IPS-18a (cell line): Measurements from ENCODE around the gene SLC28A3.

Experiments
- H3K27ac ChIP-seq: one replicate; pipeline ENCODE4 v1.5.1; 2013; ENCODE audit warnings: low read length
- H3K27me3 ChIP-seq: one replicate; pipeline ENCODE4 v1.6.1; 2013; ENCODE audit warnings: mild to moderate bottlenecking, low read length; ENCODE audit not compliant: control insufficient read depth, insufficient read depth
- H3K36me3 ChIP-seq: one replicate; pipeline ENCODE4 v1.6.1; 2013; ENCODE audit warnings: low read depth, low read length; ENCODE audit not compliant: control insufficient read depth
- H3K4me1 ChIP-seq: one replicate; pipeline ENCODE4 v1.6.1; 2013; ENCODE audit warnings: low read depth, low read length; ENCODE audit not compliant: control insufficient read depth
- H3K4me3 ChIP-seq: one replicate; pipeline ENCODE4 v1.5.1; 2013; ENCODE audit warnings: low read length
- H3K9ac ChIP-seq: one replicate; pipeline ENCODE4 v1.6.1; 2013; ENCODE audit warnings: mild to moderate bottlenecking, low read length, moderate library complexity
- H3K9me3 ChIP-seq: one replicate; pipeline ENCODE4 v1.6.1; 2013; ENCODE audit warnings: low read depth, low read length; ENCODE audit not compliant: control insufficient read depth

SLC28A3 gene

GRCh38 chr9:84266087-84266561 lies 74.4 kb downstream of the SLC28A3 start:
- Histone ChIP-seq H3K4me1 (peaks cover 1% of the 10 kb centered on the region), H3K27me3 (peaks cover 5% of the 10 kb centered on the region), H3K27ac (no peak overlapping the region), H3K4me3 (no peak overlapping the region), H3K9me3 (no peaks in the 10 kb centered on the region), H3K36me3 (no peaks in the 10 kb centered on the region), H3K9ac (no peak overlapping the region)

GRCh38 chr9:84264307-84265029 lies 76.1 kb downstream of the SLC28A3 start:
- H3K36me3 ChIP-seq, result no peaks in the 10 kb centered on the region
- no peaks in the 10 kb centered on the region for H3K9me3 ChIP-seq
- no peak overlapping the region for H3K4me3 ChIP-seq
- no peak overlapping the region for H3K9ac ChIP-seq
- H3K27me3 ChIP-seq, result no peaks in the 10 kb centered on the region
- H3K4me1 ChIP-seq, result no peaks in the 10 kb centered on the region
- H3K27ac ChIP-seq, result no peak overlapping the region

- no peaks in the 10 kb centered on the region for H3K27me3 ChIP-seq
- peaks cover 6% of the 10 kb centered on the region for H3K4me1 ChIP-seq
- no peaks in the 10 kb centered on the region for H3K9me3 ChIP-seq
- H3K27ac ChIP-seq, result no peak overlapping the region
- H3K9ac ChIP-seq, result no peak overlapping the region
- H3K36me3 ChIP-seq, result no peaks in the 10 kb centered on the region
- no peak overlapping the region for H3K4me3 ChIP-seq
These were observed 79.3 kb downstream of the SLC28A3 start for GRCh38 chr9:84261070-84261746.

GRCh38 chr9:84258371-84258770 lies 82.2 kb downstream of the SLC28A3 start:
- H3K4me3 ChIP-seq, result no peak overlapping the region
- no peaks in the 10 kb centered on the region for H3K27me3 ChIP-seq
- H3K9ac ChIP-seq, result no peak overlapping the region
- H3K9me3 ChIP-seq, result no peaks in the 10 kb centered on the region
- no peaks in the 10 kb centered on the region for H3K36me3 ChIP-seq
- peaks cover 6% of the 10 kb centered on the region for H3K4me1 ChIP-seq
- no peak overlapping the region for H3K27ac ChIP-seq

GRCh38 chr9:84255696-84256095 lies 84.9 kb downstream of the SLC28A3 start:
- Histone ChIP-seq H3K36me3 (no peaks in the 10 kb centered on the region), H3K9ac (no peak overlapping the region), H3K9me3 (no peaks in the 10 kb centered on the region), H3K27me3 (no peaks in the 10 kb centered on the region), H3K27ac (no peak overlapping the region), H3K4me3 (no peak overlapping the region), H3K4me1 (peaks cover 6% of the 10 kb centered on the region)

GRCh38 chr9:84254972-84255371 lies 85.6 kb downstream of the SLC28A3 start:
- Histone ChIP-seq H3K36me3 (no peaks in the 10 kb centered on the region), H3K9me3 (no peaks in the 10 kb centered on the region), H3K27me3 (no peaks in the 10 kb centered on the region), H3K4me1 (peaks cover 6% of the 10 kb centered on the region), H3K9ac (no peak overlapping the region), H3K4me3 (no peak overlapping the region), H3K27ac (no peak overlapping the region)

- H3K27ac ChIP-seq, result no peak overlapping the region
- H3K4me3 ChIP-seq, result no peak overlapping the region
- no peaks in the 10 kb centered on the region for H3K27me3 ChIP-seq
- no peaks in the 10 kb centered on the region for H3K9me3 ChIP-seq
- no peak overlapping the region for H3K9ac ChIP-seq
- no peaks in the 10 kb centered on the region for H3K4me1 ChIP-seq
- H3K36me3 ChIP-seq, result no peaks in the 10 kb centered on the region
These were observed 88.6 kb downstream of the SLC28A3 start for GRCh38 chr9:84251921-84252320.

- H3K27ac ChIP-seq, result no peak overlapping the region
- H3K4me1 ChIP-seq, result no peaks in the 10 kb centered on the region
- H3K4me3 ChIP-seq, result no peak overlapping the region
- H3K36me3 ChIP-seq, result no peaks in the 10 kb centered on the region
- H3K27me3 ChIP-seq, result no peaks in the 10 kb centered on the region
- H3K9ac ChIP-seq, result no peak overlapping the region
- H3K9me3 ChIP-seq, result no peaks in the 10 kb centered on the region
These were observed 98.7 kb downstream of the SLC28A3 start for GRCh38 chr9:84241817-84242373.

- Histone ChIP-seq H3K9ac (no peak overlapping the region), H3K4me1 (no peaks in the 10 kb centered on the region), H3K9me3 (no peaks in the 10 kb centered on the region), H3K36me3 (no peaks in the 10 kb centered on the region), H3K27me3 (no peaks in the 10 kb centered on the region), H3K4me3 (no peak overlapping the region), H3K27ac (no peak overlapping the region)
These were observed 101.2 kb downstream of the SLC28A3 start for GRCh38 chr9:84239343-84239742.

- H3K27ac ChIP-seq, result no peak overlapping the region
- H3K4me3 ChIP-seq, result no peak overlapping the region
- no peaks in the 10 kb centered on the region for H3K36me3 ChIP-seq
- no peaks in the 10 kb centered on the region for H3K4me1 ChIP-seq
- no peak overlapping the region for H3K9ac ChIP-seq
- H3K9me3 ChIP-seq, result no peaks in the 10 kb centered on the region
- no peaks in the 10 kb centered on the region for H3K27me3 ChIP-seq
These were observed 101.9 kb downstream of the SLC28A3 start for GRCh38 chr9:84238652-84239051.

- Histone ChIP-seq H3K27me3 (no peaks in the 10 kb centered on the region), H3K4me1 (peaks cover 4% of the 10 kb centered on the region), H3K9me3 (no peaks in the 10 kb centered on the region), H3K9ac (no peak overlapping the region), H3K27ac (no peak overlapping the region), H3K4me3 (no peak overlapping the region), H3K36me3 (no peaks in the 10 kb centered on the region)
These were observed 105.0 kb downstream of the SLC28A3 start for GRCh38 chr9:84235511-84235910.
